ENCODE measurements around the gene PTH2.

Gene PTH2

GRCh38 chr19:49430678-49431329 is 7.6 kb upstream of the PTH2 start:
- no peak for DNase-seq

GRCh38 chr19:49430172-49430677 is 7.0 kb upstream of the PTH2 start:
- no peak for DNase-seq

- no peak for DNase-seq
These were observed 5.6 kb upstream of the PTH2 start for GRCh38 chr19:49428547-49429451.

- peak; percentile 38 for DNase-seq
These were observed 4.8 kb upstream of the PTH2 start for GRCh38 chr19:49427855-49428546.

- no peak for DNase-seq
These were observed 4.1 kb upstream of the PTH2 start for GRCh38 chr19:49427339-49427738.

GRCh38 chr19:49425922-49426592 is 2.8 kb upstream of the PTH2 start:
- no peak for DNase-seq

- no peak for DNase-seq
These were observed 1.9 kb upstream of the PTH2 start, which contains the start of gene GFY for GRCh38 chr19:49425178-49425577. Gene GFY (plus strand): TSS chr19:49425388. CDS start chr19:49426431, 1,043 bp downstream.

GRCh38 chr19:49423985-49424303 is 703 bp upstream of the PTH2 start:
- no peak for DNase-seq

- DNase-seq: peak; percentile 61
These were observed 702 bp downstream of the PTH2 start for GRCh38 chr19:49422407-49423070.

GRCh38 chr19:49421878-49422202 is 1.4 kb downstream of the PTH2 start:
- no peak for DNase-seq

- DNase-seq: peak; percentile 51
These were observed 2.0 kb downstream of the PTH2 start for GRCh38 chr19:49421039-49421877.

- no peak for DNase-seq
These were observed 3.0 kb downstream of the PTH2 start for GRCh38 chr19:49420227-49420626.

GRCh38 chr19:49419173-49419572 is 4.1 kb downstream of the PTH2 start:
- DNase-seq: no peak

- DNase-seq: no peak
These were observed 4.7 kb downstream of the PTH2 start for GRCh38 chr19:49418511-49418910.

GRCh38 chr19:49417088-49417487 is 6.2 kb downstream of the PTH2 start:
- DNase-seq: no peak

GRCh38 chr19:49415810-49416200 is 7.4 kb downstream of the PTH2 start:
- DNase-seq: no peak

- DNase-seq: no peak
These were observed 8.0 kb downstream of the PTH2 start for GRCh38 chr19:49415102-49415809.

GRCh38 chr19:49414256-49414655 is 9.0 kb downstream of the PTH2 start:
- DNase-seq: no peak

- DNase-seq: no peak
These were observed 9.9 kb downstream of the PTH2 start for GRCh38 chr19:49413348-49413747.

- no peak for DNase-seq
These were observed 11.4 kb downstream of the PTH2 start for GRCh38 chr19:49411681-49412326.
